ENCODE results near the gene UBE2D3.

DNA sequence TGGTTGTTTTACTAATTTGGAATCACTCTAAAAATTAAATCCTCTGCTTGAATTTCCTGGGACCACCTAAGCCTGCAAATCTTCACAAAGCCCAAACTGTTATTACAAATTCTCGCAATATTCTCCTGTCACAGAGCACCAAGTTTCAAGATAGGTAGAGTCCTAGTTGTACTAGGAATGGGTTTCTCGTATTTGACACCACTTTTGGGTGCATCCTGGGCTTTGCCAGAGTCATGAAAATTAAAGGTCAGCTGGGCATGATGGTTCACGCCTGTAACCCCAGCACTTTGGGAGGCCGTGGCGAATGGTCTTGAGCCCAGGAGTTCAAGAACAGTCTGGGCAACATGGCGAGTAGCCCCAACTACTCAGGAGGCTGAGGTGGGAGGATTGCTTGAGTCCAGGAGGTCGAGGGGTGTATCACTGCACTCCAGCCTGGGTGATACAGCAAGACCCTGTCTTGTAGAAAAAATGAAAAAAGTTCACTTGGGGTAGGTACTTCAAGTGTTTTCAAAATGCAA is 36.0 kb downstream of the UBE2D3 start:
- TF ChIP-seq CTCF (IDR thresholded peaks at IDR 0.05): no peak
- TF ChIP-seq POLR2A (IDR thresholded peaks at IDR 0.05): no peak
